Osteoblast (primary cell): ENCODE data around the gene KAT6B. TPM values are rescaled to one million over a fixed set of nuclear protein-coding genes. Genes with fewer than 3 reads are reported as not detected.

Experiments used
- DNase-seq: peaks from one replicate; pipeline ENCODE4 v3.0.0; 2011; ENCODE audit warnings: low spot score, mixed read lengths; ENCODE audit not compliant: insufficient read length; ENCODE audit errors: missing footprints
- H2AFZ ChIP-seq: 2 replicates; pipeline ENCODE4 v1.6.0; 2011; ENCODE audit warnings: mild to moderate bottlenecking, low read length
- H3K27ac ChIP-seq: 2 replicates; pipeline ENCODE4 v1.5.1; 2011; ENCODE audit warnings: mild to moderate bottlenecking, low read depth, low read length, moderate library complexity
- H3K27me3 ChIP-seq: 2 replicates; pipeline ENCODE4 v1.6.0; 2012; ENCODE audit warnings: mild to moderate bottlenecking, control low read depth, inconsistent platforms, low read length, moderate library complexity; ENCODE audit not compliant: insufficient read depth
- H3K36me3 ChIP-seq: 2 replicates; pipeline ENCODE4 v1.5.1; 2011; ENCODE audit warnings: mild to moderate bottlenecking, low read length, control low read depth, moderate library complexity; ENCODE audit not compliant: insufficient read depth
- H3K4me1 ChIP-seq: 2 replicates; pipeline ENCODE4 v1.5.1; 2011; ENCODE audit warnings: mild to moderate bottlenecking, low read length, control low read depth, moderate library complexity; ENCODE audit not compliant: insufficient read depth
- H3K4me2 ChIP-seq: 2 replicates; pipeline ENCODE4 v1.6.0; 2011; ENCODE audit warnings: mild to moderate bottlenecking, low read length; ENCODE audit not compliant: insufficient read depth
- H3K4me3 ChIP-seq: fragments of 200-600 bp; sonication (generic); 3 replicates; pipeline ENCODE4 v1.5.1; 2012; ENCODE audit warnings: mild to moderate bottlenecking, low read length, inconsistent platforms; ENCODE audit not compliant: insufficient read depth
- H3K79me2 ChIP-seq: 2 replicates; pipeline ENCODE4 v1.6.0; 2012; ENCODE audit warnings: mild to moderate bottlenecking, low read length, control low read depth, inconsistent platforms; ENCODE audit not compliant: insufficient read depth
- H3K9me3 ChIP-seq: 2 replicates; pipeline ENCODE4 v1.5.1; 2011; ENCODE audit warnings: low read depth, low read length, control low read depth
- H4K20me1 ChIP-seq: 2 replicates; pipeline ENCODE4 v1.6.0; 2012; ENCODE audit warnings: mild to moderate bottlenecking, low read length, control low read depth; ENCODE audit not compliant: insufficient read depth
- CTCF ChIP-seq: IDR thresholded peaks from 2 replicates; pipeline ENCODE4 v1.5.1; 2011; ENCODE audit warnings: mild to moderate bottlenecking, low read depth, low read length, moderate library complexity; ENCODE audit errors: extremely low read depth
- total RNA-seq: library from RNA; depleted of rRNA; stranded (reverse); fragments of >200 nt; gene quantifications from 2 replicates; pipeline ENCODE4 v1.2.3, GENCODE V29; 2012

Gene KAT6B
- total RNA-seq, 1 donor: 24.6 TPM

DNA sequence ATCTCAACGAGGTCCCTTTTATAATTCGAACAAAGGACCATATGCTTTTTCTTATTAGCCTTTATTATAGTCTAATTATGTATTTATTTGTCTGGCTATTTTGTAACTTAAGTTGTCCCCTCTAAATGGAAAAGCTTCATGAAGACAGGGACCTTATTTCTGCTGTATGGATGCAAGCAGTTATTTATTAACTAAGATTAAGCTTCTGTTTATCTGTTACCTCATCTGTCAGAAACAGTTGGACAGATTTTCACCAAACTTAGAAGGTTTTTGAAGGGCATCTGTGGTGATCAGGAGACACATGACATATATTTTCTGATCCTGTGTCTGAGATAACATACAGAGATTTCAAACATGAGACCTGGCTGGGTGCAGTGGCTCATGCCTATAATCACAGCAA, 43.2 kb downstream of the KAT6B start:
- H3K4me1 ChIP-seq: no peaks in the 10 kb centered on the region
- no peaks in the 10 kb centered on the region for H3K9me3 ChIP-seq
- peaks cover 14% of the 10 kb centered on the region for H4K20me1 ChIP-seq
- no peak overlapping the region for H3K4me3 ChIP-seq
- no peaks in the 10 kb centered on the region for H3K36me3 ChIP-seq
- H3K79me2 ChIP-seq: peaks cover 44% of the 10 kb centered on the region
- no peak for DNase-seq
- H3K27me3 ChIP-seq: no peaks in the 10 kb centered on the region
- no peak overlapping the region for H2AFZ ChIP-seq
- no peak for TF ChIP-seq CTCF
- no peak overlapping the region for H3K27ac ChIP-seq
- no peak overlapping the region for H3K4me2 ChIP-seq

GRCh38 chr10:74870191-74870590, 43.8 kb downstream of the KAT6B start:
- peaks cover 46% of the 10 kb centered on the region for H3K79me2 ChIP-seq
- H3K27me3 ChIP-seq: no peaks in the 10 kb centered on the region
- peaks cover 18% of the 10 kb centered on the region for H4K20me1 ChIP-seq
- no peak overlapping the region for H3K4me2 ChIP-seq
- H3K4me3 ChIP-seq: no peak overlapping the region
- no peak overlapping the region for H3K27ac ChIP-seq
- H3K4me1 ChIP-seq: no peaks in the 10 kb centered on the region
- H3K36me3 ChIP-seq: no peaks in the 10 kb centered on the region
- DNase-seq: no peak
- no peak overlapping the region for H2AFZ ChIP-seq
- no peak for TF ChIP-seq CTCF
- H3K9me3 ChIP-seq: no peaks in the 10 kb centered on the region

DNA sequence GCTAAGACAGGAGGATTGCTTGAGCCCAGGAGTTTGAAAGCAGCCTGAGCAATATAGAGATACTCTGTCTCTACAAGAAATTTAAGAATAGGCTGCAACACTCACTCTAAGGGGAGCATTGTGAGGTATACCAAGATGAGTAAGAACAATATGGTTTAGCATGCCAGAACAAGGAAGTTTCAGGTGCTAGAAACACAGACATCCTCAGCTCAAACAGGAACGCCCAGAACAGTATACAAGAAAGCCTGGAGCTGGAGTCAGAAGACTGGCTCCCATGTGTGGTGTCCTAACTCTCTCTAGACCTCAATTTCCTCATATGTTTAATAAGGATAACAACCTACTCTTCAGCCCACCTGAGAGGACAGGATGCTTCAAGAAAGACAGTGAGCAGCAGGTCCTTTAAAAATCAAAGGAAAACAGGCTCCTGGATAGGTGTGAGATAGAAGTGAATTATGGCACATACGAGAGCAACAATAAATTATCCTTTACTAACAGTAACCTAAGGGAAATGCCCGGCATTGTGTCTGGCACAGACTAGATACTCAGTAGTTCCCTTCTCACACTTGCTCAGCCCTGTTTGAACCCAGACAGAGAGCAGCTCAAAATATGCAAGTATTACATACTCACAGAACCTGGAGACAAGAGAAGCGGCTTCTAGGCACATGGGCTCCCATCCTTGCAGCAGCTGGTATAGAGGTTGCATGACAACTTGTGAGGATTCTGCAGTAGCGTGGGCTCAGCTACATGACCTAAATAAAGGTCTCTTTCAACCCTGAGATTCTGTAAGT, 45.4 kb downstream of the KAT6B start:
- no peak for TF ChIP-seq CTCF
- no peak for DNase-seq
- Histone ChIP-seq H3K36me3 (no peaks in the 10 kb centered on the region), H2AFZ (no peak overlapping the region), H3K27ac (no peak overlapping the region), H3K4me1 (no peaks in the 10 kb centered on the region), H3K9me3 (no peaks in the 10 kb centered on the region), H3K4me2 (no peak overlapping the region), H3K4me3 (no peak overlapping the region), H3K79me2 (peaks cover 48% of the 10 kb centered on the region), H4K20me1 (peaks cover 12% of the 10 kb centered on the region), H3K27me3 (no peaks in the 10 kb centered on the region)

GRCh38 chr10:74873803-74874454, 47.5 kb downstream of the KAT6B start:
- H3K4me1 ChIP-seq: no peaks in the 10 kb centered on the region
- H2AFZ ChIP-seq: no peak overlapping the region
- H3K79me2 ChIP-seq: peaks cover 45% of the 10 kb centered on the region
- H3K4me2 ChIP-seq: no peak overlapping the region
- no peaks in the 10 kb centered on the region for H3K9me3 ChIP-seq
- H4K20me1 ChIP-seq: peaks cover 15% of the 10 kb centered on the region
- H3K4me3 ChIP-seq: no peak overlapping the region
- H3K27me3 ChIP-seq: no peaks in the 10 kb centered on the region
- DNase-seq: no peak
- H3K27ac ChIP-seq: no peak overlapping the region
- H3K36me3 ChIP-seq: no peaks in the 10 kb centered on the region
- TF ChIP-seq CTCF: no peak
